HG03575 (cell line): Measurements from ENCODE around the gene SLC27A6.
"Not testable (repeated sequence)": the region's sequence is repeated elsewhere in the genome, so short reads cannot be mapped to it uniquely, and the experiment has no call there.

Source experiments
- ATAC-seq: cut with Tn5 transposase; IDR thresholded peaks from one replicate; pipeline ENCODE4 v1.9.1; 2021; ENCODE audit not compliant: unreplicated experiment, insufficient number of reproducible peaks, low FRiP score; ENCODE audit errors: extremely low read depth

Gene SLC27A6

GRCh38 chr5:128965011-128965637 lies at the start of gene SLC27A6:
SLC27A6 (plus strand) TSS chr5:128965488; CDS start chr5:128966138, 650 bp downstream.
- no peak for ATAC-seq

GRCh38 chr5:128919542-128919941 lies 45.7 kb upstream of the SLC27A6 start:
- ATAC-seq: no peak

- ATAC-seq: no peak
Observed at GRCh38 chr5:128920345-128921215, 44.7 kb upstream of the SLC27A6 start.

- ATAC-seq: no peak
Observed at GRCh38 chr5:128924299-128924698, 41.0 kb upstream of the SLC27A6 start.

GRCh38 chr5:128925973-128926372 lies 39.3 kb upstream of the SLC27A6 start:
- ATAC-seq: no peak

GRCh38 chr5:128927644-128928043 lies 37.6 kb upstream of the SLC27A6 start:
- no peak for ATAC-seq

GRCh38 chr5:128932232-128932631 lies 33.1 kb upstream of the SLC27A6 start:
- ATAC-seq: not testable (repeated sequence)

- not testable (repeated sequence) for ATAC-seq
Observed at GRCh38 chr5:128943100-128943499, 22.2 kb upstream of the SLC27A6 start.

GRCh38 chr5:128949847-128950546 lies 15.3 kb upstream of the SLC27A6 start:
- no peak for ATAC-seq

GRCh38 chr5:128951301-128951700 lies 14.0 kb upstream of the SLC27A6 start:
- not testable (repeated sequence) for ATAC-seq

GRCh38 chr5:128956164-128956563 lies 9.1 kb upstream of the SLC27A6 start:
- ATAC-seq: no peak

- no peak for ATAC-seq
Observed at GRCh38 chr5:128962211-128962610, 3.1 kb upstream of the SLC27A6 start.

GRCh38 chr5:128965638-128966302 lies 482 bp downstream of the SLC27A6 start:
- no peak for ATAC-seq

GRCh38 chr5:128966375-128966774 lies 1.1 kb downstream of the SLC27A6 start:
- no peak for ATAC-seq

- ATAC-seq: no peak
Observed at GRCh38 chr5:128966846-128967245, 1.6 kb downstream of the SLC27A6 start.

GRCh38 chr5:128973244-128973643 lies 8.0 kb downstream of the SLC27A6 start:
- no peak for ATAC-seq

- no peak for ATAC-seq
Observed at GRCh38 chr5:128974567-128974966, 9.3 kb downstream of the SLC27A6 start.

GRCh38 chr5:128979761-128980160 lies 14.5 kb downstream of the SLC27A6 start:
- no peak for ATAC-seq

GRCh38 chr5:128980917-128981316 lies 15.6 kb downstream of the SLC27A6 start:
- no peak for ATAC-seq
